GM13977 (cell line): ENCODE measurements around the gene PCK1.

Experiments used
- DNase-seq: peaks from one replicate; pipeline ENCODE4 v3.0.0; 2012; ENCODE audit warnings: low spot score
- CTCF ChIP-seq: IDR thresholded peaks from 2 replicates; pipeline ENCODE4 v1.5.1; 2012; ENCODE audit warnings: mild to moderate bottlenecking, control low read depth; ENCODE audit not compliant: insufficient read depth; ENCODE audit errors: extremely low read depth, missing control alignments
- in situ Hi-C: fragments of 300-500 bp; cut with MboI; formaldehyde crosslinking; loops from one replicate; pipeline ENCODE4 v1.12.0; 2022; ENCODE audit warnings: low sequenced_read_pairs, low pct_unique_long_range_greater_than_20kb, mixed read lengths, inconsistent platforms; ENCODE audit not compliant: unreplicated experiment

Gene PCK1

GRCh38 chr20:57544838-57545564, 15.9 kb upstream of the PCK1 start:
- no peak for DNase-seq
- in situ Hi-C loops = no loop called here
- TF ChIP-seq CTCF = no peak

DNA sequence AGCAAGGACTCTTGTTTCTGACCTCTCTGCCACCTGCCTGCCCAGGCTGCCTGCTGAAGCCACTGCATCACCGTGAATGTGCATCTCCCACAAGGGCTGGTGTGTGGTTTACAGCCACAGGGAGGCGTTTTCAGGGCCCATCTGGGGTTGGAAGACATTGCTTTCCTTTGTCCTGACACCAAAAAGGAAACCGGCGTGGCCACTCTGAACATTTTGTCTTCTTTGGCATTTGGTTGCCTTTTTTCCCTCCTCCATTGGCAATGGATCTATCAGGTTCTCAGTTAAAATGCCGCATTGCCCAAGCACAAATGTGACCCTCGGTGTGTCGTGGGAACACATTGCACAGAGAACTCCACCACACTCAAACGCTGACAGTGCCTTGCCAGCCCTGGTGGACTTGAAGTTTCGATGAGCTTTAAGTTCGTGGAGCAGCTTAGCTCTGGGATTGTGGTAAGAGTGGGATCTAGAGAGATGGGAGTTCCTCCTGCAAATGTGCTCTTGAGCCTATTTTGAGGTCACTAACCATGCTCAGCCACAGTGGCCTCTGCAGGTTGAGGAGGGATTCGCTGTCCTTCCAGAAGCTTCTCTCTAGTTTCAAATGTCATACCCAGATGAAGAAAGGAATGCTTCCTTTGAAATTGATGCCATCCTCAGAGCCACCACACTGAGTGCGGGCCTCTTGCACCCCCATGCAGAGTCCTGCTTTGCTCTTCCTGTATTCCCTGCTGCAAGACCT, 14.8 kb upstream of the PCK1 start:
- no peak for TF ChIP-seq CTCF
- in situ Hi-C loops = no loop called here
- no peak for DNase-seq

DNA sequence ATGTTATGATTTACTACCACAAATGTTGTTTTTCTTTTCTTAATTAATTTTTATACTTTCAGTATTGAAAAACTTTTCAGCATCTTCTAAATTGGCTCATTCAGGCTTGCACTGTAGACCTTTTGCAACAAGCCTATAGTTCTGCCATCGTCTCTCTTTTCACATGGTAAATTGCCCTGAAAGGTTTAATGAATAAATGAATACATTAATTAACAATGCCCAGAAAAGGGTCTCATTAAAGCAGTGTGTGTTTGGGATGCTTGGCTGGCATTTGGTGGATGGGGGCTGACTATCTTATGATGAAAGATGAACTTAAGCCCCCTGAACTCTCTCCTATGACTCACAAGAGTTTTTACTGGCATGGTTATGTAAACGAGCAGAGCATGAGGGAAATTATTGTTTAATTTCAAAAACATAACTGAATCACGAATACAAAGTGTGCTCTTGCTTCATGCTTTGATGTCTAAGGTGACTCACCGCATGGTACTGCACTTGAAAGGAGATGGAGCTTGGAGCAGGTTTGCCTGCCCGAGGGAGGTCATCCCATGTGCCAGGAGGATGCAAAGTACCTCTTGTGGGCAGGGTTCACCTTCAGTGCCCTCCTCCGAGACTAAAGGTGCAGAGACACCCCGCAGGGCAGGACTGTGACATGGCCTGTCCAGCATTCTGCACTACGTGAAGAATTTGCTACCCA, 13.8 kb upstream of the PCK1 start:
- TF ChIP-seq CTCF = no peak
- in situ Hi-C loops = no loop called here
- no peak for DNase-seq

DNA sequence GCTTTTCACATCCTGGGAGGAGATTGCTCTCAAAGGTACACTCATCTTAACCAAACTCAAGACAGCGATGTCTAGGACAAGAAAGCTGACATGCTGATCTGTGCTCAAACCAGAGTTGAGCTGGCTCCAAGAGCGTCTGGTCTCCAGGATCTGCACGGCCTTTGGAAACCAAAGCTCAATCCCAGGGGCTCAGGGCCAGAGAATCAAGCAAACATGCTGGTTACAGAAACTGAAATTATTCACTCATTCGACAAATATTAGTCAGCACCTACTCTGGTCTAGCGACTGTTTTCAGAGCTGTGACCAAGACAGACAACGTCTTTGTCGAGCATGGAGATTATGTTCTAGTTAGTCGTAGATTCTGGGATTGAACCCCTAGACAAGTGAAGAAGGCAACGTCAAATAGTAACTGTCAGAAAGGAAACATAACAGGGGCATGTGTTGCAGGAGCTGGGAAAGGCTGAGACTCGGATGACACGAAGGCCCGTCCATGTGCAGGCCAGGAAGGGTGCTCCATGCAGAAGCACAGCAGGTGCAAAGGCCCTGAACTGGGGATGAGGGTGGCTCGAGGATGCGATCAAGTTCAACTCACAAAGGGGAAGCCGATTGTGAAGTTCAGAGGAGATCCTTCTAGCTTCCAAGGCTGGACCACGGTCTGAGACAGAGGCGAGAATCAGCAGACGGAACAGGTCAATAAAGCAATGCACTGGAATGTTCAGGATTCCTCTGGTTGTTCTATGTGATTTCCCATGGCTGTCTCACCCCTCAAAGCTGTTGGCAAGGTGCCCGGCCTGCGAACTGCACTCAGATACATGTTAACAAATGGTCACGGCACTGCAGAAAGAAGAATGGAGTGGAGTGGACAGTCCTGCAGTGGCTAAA, 12.5 kb upstream of the PCK1 start:
- in situ Hi-C loops = no loop called here
- no peak for TF ChIP-seq CTCF
- DNase-seq = no peak

GRCh38 chr20:57552471-57552870, 8.4 kb upstream of the PCK1 start:
- DNase-seq = no peak
- in situ Hi-C loops = no loop called here
- no peak for TF ChIP-seq CTCF
